ENCODE results near the gene SYNDIG1.

GRCh38 chr20:24567508-24567907 lies 98.1 kb downstream of the SYNDIG1 start:
- no peak for TF ChIP-seq CTCF (IDR thresholded peaks at IDR 0.05)
- TF ChIP-seq EZH2 (IDR thresholded peaks at IDR 0.05; ENCODE audit: borderline replicate concordance, insufficient read depth, low read depth, low read length, poor library complexity, severe bottlenecking), result no peak
